ENCODE measurements around the gene TET2.

Gene TET2
- total RNA-seq = 82.1 to 114 (median 94.7) reads per million in 4 experiments

GRCh38 chr4:105146276-105147015, at the start of gene TET2:
Gene TET2 (plus strand): TSS chr4:105146876. CDS start chr4:105233943, 87,067 bp downstream.
- DNase-seq = peak; percentile 67

GRCh38 chr4:105102016-105102415, 44.7 kb upstream of the TET2 start:
- no peak for DNase-seq

GRCh38 chr4:105106426-105106825, 40.2 kb upstream of the TET2 start:
- no peak for DNase-seq

GRCh38 chr4:105107095-105107856, 39.4 kb upstream of the TET2 start:
- no peak for DNase-seq

GRCh38 chr4:105108971-105109370, 37.7 kb upstream of the TET2 start:
- DNase-seq = no peak

GRCh38 chr4:105112274-105112673, 34.4 kb upstream of the TET2 start:
- DNase-seq = no peak

- no peak for DNase-seq
Measured at GRCh38 chr4:105113800-105114199, 32.9 kb upstream of the TET2 start.

GRCh38 chr4:105116616-105117319, 29.9 kb upstream of the TET2 start:
- DNase-seq = no peak

GRCh38 chr4:105119356-105119755, 27.3 kb upstream of the TET2 start:
- no peak for DNase-seq

GRCh38 chr4:105120626-105121025, 26.1 kb upstream of the TET2 start:
- no peak for DNase-seq

- DNase-seq = no peak
Measured at GRCh38 chr4:105122350-105122749, 24.3 kb upstream of the TET2 start.

- DNase-seq = no peak
Measured at GRCh38 chr4:105126311-105127169, 20.1 kb upstream of the TET2 start.

- DNase-seq = no peak
Measured at GRCh38 chr4:105127170-105127445, 19.6 kb upstream of the TET2 start.

GRCh38 chr4:105128208-105128607, 18.5 kb upstream of the TET2 start:
- no peak for DNase-seq

- DNase-seq = no peak
Measured at GRCh38 chr4:105129286-105130040, 17.2 kb upstream of the TET2 start.

- DNase-seq = no peak
Measured at GRCh38 chr4:105130945-105131344, 15.7 kb upstream of the TET2 start.

GRCh38 chr4:105133976-105134375, 12.7 kb upstream of the TET2 start:
- DNase-seq = no peak

- no peak for DNase-seq
Measured at GRCh38 chr4:105135785-105136184, 10.9 kb upstream of the TET2 start.

GRCh38 chr4:105137121-105137875, 9.4 kb upstream of the TET2 start:
- no peak for DNase-seq

GRCh38 chr4:105139646-105140045, 7.0 kb upstream of the TET2 start:
- no peak for DNase-seq

Data from effector CD8-positive, alpha-beta T cell (primary cell).